H9 (cell line): ENCODE measurements around the gene ZNF556. TPM values are rescaled to one million over a fixed set of nuclear protein-coding genes. Genes with fewer than 3 reads are reported as not detected.

Experiments
- DNase-seq: peaks from one replicate; pipeline ENCODE4 v3.0.0-alpha.2; 2017
- H2AFZ ChIP-seq: one replicate; pipeline ENCODE4 v1.6.1; 2013; ENCODE audit warnings: mild to moderate bottlenecking, low read length, control low read depth, moderate library complexity
- H2AK5ac ChIP-seq: 2 replicates; pipeline ENCODE4 v1.6.1; 2013; ENCODE audit warnings: low read length, control low read depth, mixed read lengths; ENCODE audit not compliant: insufficient read length
- H2BK120ac ChIP-seq: one replicate; pipeline ENCODE4 v1.6.1; 2013; ENCODE audit warnings: low read depth, mild to moderate bottlenecking, low read length, control low read depth, inconsistent platforms; ENCODE audit not compliant: poor library complexity, severe bottlenecking
- H2BK12ac ChIP-seq: 2 replicates; pipeline ENCODE4 v1.6.1; 2013; ENCODE audit warnings: low read length, control low read depth, mixed read lengths, low read depth; ENCODE audit not compliant: insufficient read length
- H2BK15ac ChIP-seq: 2 replicates; pipeline ENCODE4 v1.6.1; 2013; ENCODE audit warnings: low read depth, low read length, control low read depth
- H2BK20ac ChIP-seq: one replicate; pipeline ENCODE4 v1.6.1; 2013; ENCODE audit warnings: low read depth, mild to moderate bottlenecking, low read length, control low read depth, inconsistent platforms; ENCODE audit not compliant: poor library complexity, severe bottlenecking
- H2BK5ac ChIP-seq: 2 replicates; pipeline ENCODE4 v1.6.1; 2013; ENCODE audit warnings: low read length, control low read depth, mixed read lengths; ENCODE audit not compliant: insufficient read length
- H3K14ac ChIP-seq: 2 replicates; pipeline ENCODE4 v1.6.1; 2013; ENCODE audit warnings: low read length, control low read depth; ENCODE audit not compliant: insufficient read depth
- H3K18ac ChIP-seq: 2 replicates; pipeline ENCODE4 v1.6.1; 2013; ENCODE audit warnings: low read depth, mild to moderate bottlenecking, mixed read lengths, low read length, control low read depth; ENCODE audit not compliant: insufficient read length
- H3K23ac ChIP-seq: 2 replicates; pipeline ENCODE4 v1.6.1; 2013; ENCODE audit warnings: low read length, control low read depth, mixed read lengths, low read depth; ENCODE audit not compliant: insufficient read length
- H3K23me2 ChIP-seq: 2 replicates; pipeline ENCODE4 v1.6.1; 2013; ENCODE audit warnings: low read depth, mild to moderate bottlenecking, mixed read lengths, low read length, control low read depth; ENCODE audit not compliant: insufficient read length, poor library complexity, severe bottlenecking
- H3K27ac ChIP-seq: 2 replicates; pipeline ENCODE4 v1.5.1; 2013; ENCODE audit warnings: low read length, control low read depth, mixed read lengths, low read depth; ENCODE audit not compliant: insufficient read length
- H3K27me3 ChIP-seq: 2 replicates; pipeline ENCODE4 v1.6.1; 2013; ENCODE audit warnings: low read length, control low read depth, inconsistent platforms; ENCODE audit not compliant: insufficient read depth
- H3K4ac ChIP-seq: 2 replicates; pipeline ENCODE4 v1.6.1; 2013; ENCODE audit warnings: low read depth, mild to moderate bottlenecking, control low read depth, inconsistent platforms, low read length, moderate library complexity
- H3K4me1 ChIP-seq: 2 replicates; pipeline ENCODE4 v1.6.1; 2013; ENCODE audit warnings: low read length, control low read depth, inconsistent platforms; ENCODE audit not compliant: insufficient read depth
- H3K4me2 ChIP-seq: 2 replicates; pipeline ENCODE4 v1.6.1; 2013; ENCODE audit warnings: low read length, control low read depth, mixed read lengths; ENCODE audit not compliant: insufficient read length, insufficient read depth
- H3K56ac ChIP-seq: 2 replicates; pipeline ENCODE4 v1.6.1; 2013; ENCODE audit warnings: low read depth, mild to moderate bottlenecking, mixed read lengths, low read length, control low read depth; ENCODE audit not compliant: insufficient read length
- H3K79me1 ChIP-seq: 2 replicates; pipeline ENCODE4 v1.6.1; 2013; ENCODE audit warnings: low read depth, mild to moderate bottlenecking, moderate library complexity, low read length, control low read depth, inconsistent platforms; ENCODE audit not compliant: insufficient read depth, poor library complexity, severe bottlenecking
- H3K79me2 ChIP-seq: 2 replicates; pipeline ENCODE4 v1.6.1; 2013; ENCODE audit warnings: low read length, control low read depth, inconsistent platforms; ENCODE audit not compliant: insufficient read depth
- H3K9ac ChIP-seq: 2 replicates; pipeline ENCODE4 v1.6.1; 2013; ENCODE audit warnings: low read length, control low read depth, mixed read lengths; ENCODE audit not compliant: insufficient read length; ENCODE audit errors: extremely low read depth
- H3K9me3 ChIP-seq: one replicate; pipeline ENCODE4 v1.6.1; 2013; ENCODE audit warnings: low read depth, low read length, inconsistent platforms; ENCODE audit not compliant: control insufficient read depth
- H3T11ph ChIP-seq: one replicate; pipeline ENCODE4 v1.6.1; 2013; ENCODE audit warnings: mild to moderate bottlenecking, low read length, control low read depth, inconsistent platforms
- H4K20me1 ChIP-seq: one replicate; pipeline ENCODE4 v1.6.1; 2013; ENCODE audit not compliant: control insufficient read depth, insufficient read length, insufficient read depth
- H4K5ac ChIP-seq: 2 replicates; pipeline ENCODE4 v1.6.1; 2013; ENCODE audit warnings: low read depth, mild to moderate bottlenecking, mixed read lengths, low read length, control low read depth; ENCODE audit not compliant: insufficient read length
- H4K8ac ChIP-seq: replicated peaks from 2 replicates; pipeline ENCODE4 v1.6.1; 2013; ENCODE audit warnings: low read length, control low read depth, mixed read lengths, low read depth; ENCODE audit not compliant: insufficient read length
- H4K91ac ChIP-seq: 2 replicates; pipeline ENCODE4 v1.6.1; 2013; ENCODE audit warnings: low read depth, mild to moderate bottlenecking, moderate library complexity, mixed read lengths, low read length, control low read depth; ENCODE audit not compliant: insufficient read length
- H3K27ac Mint-ChIP-seq, 3 experiments: 2 replicates in 2 of 3; 3 replicates in 1 of 3; pipeline ENCODE4 v1.8.0; 2020 to 2021; ENCODE audit warnings: mixed read lengths in 3 of 3, mild to moderate bottlenecking in 1 of 3, moderate library complexity in 1 of 3
- H3K27me3 Mint-ChIP-seq: 2 replicates; pipeline ENCODE4 v1.8.0; 2021; ENCODE audit warnings: low read depth, mild to moderate bottlenecking, moderate library complexity, mixed read lengths
- H3K36me3 Mint-ChIP-seq, 3 experiments: 2 replicates in 2 of 3; 3 replicates in 1 of 3; pipeline ENCODE4 v1.8.0; 2020 to 2021; ENCODE audit warnings: low read depth in 3 of 3, mixed read lengths in 3 of 3; ENCODE audit not compliant: insufficient read depth in 1 of 3
- H3K4me1 Mint-ChIP-seq, 2 experiments: 2 replicates each; pipeline ENCODE4 v1.8.0; 2020; ENCODE audit warnings: mixed read lengths in 2 of 2
- H3K4me3 Mint-ChIP-seq, 2 experiments: 2 replicates in 1 of 2; 3 replicates in 1 of 2; pipeline ENCODE4 v1.8.0; 2020 to 2021; ENCODE audit warnings: mild to moderate bottlenecking in 2 of 2, mixed read lengths in 2 of 2, moderate library complexity in 1 of 2
- H3K9me3 Mint-ChIP-seq, 2 experiments: 2 replicates in 1 of 2; 3 replicates in 1 of 2; pipeline ENCODE4 v1.8.0; 2020; ENCODE audit warnings: mild to moderate bottlenecking in 2 of 2, mixed read lengths in 2 of 2, moderate library complexity in 1 of 2
- WGBS: extraction: QIAGEN DNeasy Blood & Tissue Kit; methylation state at CpG from one replicate; pipeline ENCODE4 v1.1.7; 2013; ENCODE audit warnings: missing lambda C conversion rate, low lambda C conversion rate, mixed read lengths; ENCODE audit not compliant: insufficient read length; ENCODE audit errors: extremely low coverage; 5-methylcytosine and 5-hydroxymethylcytosine counted together
- total RNA-seq: library from RNA; stranded (reverse); gene quantifications from 2 replicates; pipeline ENCODE4 v1.2.1, GENCODE V29; 2021
- TF ChIP-seq, protein P1 (sequence below): fragments of 200-600 bp; sonication (generic); conservative IDR thresholded peaks from 3 replicates; pipeline ENCODE4 v1.8.0; 2021; ENCODE audit warnings: antibody characterized with exemption, mild to moderate bottlenecking

Gene ZNF556
- total RNA-seq, 1 experiment from 2014 or later, result not detected

DNA sequence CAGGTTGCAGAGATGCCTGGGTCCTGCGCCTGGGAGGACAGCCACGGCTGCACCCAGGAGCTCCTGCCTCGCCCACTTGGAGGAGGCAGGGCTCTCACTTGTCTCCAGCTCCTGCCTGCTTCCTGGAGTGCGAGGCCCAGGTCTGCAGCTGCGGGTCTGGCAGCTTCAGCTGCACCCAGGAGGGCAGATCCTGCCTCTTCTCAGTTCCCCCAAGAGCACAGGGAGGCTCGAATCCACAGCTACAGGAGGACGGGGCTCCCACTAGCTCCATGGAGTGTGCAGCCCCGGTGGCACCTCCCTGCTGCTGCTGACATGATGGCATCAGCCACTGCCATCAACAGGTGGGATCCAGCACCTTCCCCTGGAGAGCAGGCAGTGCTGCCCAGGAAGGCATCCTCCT is 43.0 kb upstream of the ZNF556 start:
- Histone ChIP-seq H2BK120ac (no peak overlapping the region), H2AK5ac (no peak overlapping the region), H3K27ac (no peak overlapping the region), H3K4me2 (no peak overlapping the region), H3K18ac (no peak overlapping the region), H3T11ph (no peak overlapping the region), H3K79me1 (no peaks in the 10 kb centered on the region), H4K8ac (no peak overlapping the region), H3K4ac (no peak overlapping the region), H3K14ac (no peak overlapping the region), H2BK20ac (no peak overlapping the region), H2BK5ac (no peak overlapping the region), H3K27me3 (no peaks in the 10 kb centered on the region), H3K56ac (no peak overlapping the region), H3K9me3 (peaks cover 6% of the 10 kb centered on the region), H3K23me2 (no peaks in the 10 kb centered on the region), H4K5ac (no peak overlapping the region), H3K9ac (no peak overlapping the region), H3K79me2 (no peaks in the 10 kb centered on the region), H2BK12ac (no peak overlapping the region), H3K4me1 (no peaks in the 10 kb centered on the region), H4K20me1 (peaks cover 2% of the 10 kb centered on the region), H2BK15ac (no peak overlapping the region), H2AFZ (no peak overlapping the region), H4K91ac (no peak overlapping the region), H3K23ac (no peak overlapping the region)
- Mint-ChIP-seq H3K27ac (no peak overlapping the region), H3K4me3 (no peak overlapping the region), H3K9me3 (peaks cover 21 to 37% of the 10 kb centered on the region in 2 experiments), H3K4me1 (peaks cover 3% of the 10 kb centered on the region in 2 experiments; a peak in 1 of 4 replicates), H3K27me3 (no peaks in the 10 kb centered on the region), H3K36me3 (peaks cover 34 to 49% (median 39%) of the 10 kb centered on the region in 3 experiments)
- no peak for DNase-seq
- TF ChIP-seq, protein P1, sequence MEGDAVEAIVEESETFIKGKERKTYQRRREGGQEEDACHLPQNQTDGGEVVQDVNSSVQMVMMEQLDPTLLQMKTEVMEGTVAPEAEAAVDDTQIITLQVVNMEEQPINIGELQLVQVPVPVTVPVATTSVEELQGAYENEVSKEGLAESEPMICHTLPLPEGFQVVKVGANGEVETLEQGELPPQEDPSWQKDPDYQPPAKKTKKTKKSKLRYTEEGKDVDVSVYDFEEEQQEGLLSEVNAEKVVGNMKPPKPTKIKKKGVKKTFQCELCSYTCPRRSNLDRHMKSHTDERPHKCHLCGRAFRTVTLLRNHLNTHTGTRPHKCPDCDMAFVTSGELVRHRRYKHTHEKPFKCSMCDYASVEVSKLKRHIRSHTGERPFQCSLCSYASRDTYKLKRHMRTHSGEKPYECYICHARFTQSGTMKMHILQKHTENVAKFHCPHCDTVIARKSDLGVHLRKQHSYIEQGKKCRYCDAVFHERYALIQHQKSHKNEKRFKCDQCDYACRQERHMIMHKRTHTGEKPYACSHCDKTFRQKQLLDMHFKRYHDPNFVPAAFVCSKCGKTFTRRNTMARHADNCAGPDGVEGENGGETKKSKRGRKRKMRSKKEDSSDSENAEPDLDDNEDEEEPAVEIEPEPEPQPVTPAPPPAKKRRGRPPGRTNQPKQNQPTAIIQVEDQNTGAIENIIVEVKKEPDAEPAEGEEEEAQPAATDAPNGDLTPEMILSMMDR, result no peak
- no CpG with 5 or more reads among the region's 8 CpGs for WGBS
